Stimulated activated CD4-positive, alpha-beta T cell treated with anti-CD3 and anti-CD28 coated beads, Interleukin-4, amount 100 ng/mL, for 4 hours (primary cell): Measurements from ENCODE around the gene SLC9A8.
A peak's percentile ranks its signal among the peaks of the same experiment; 100 is the strongest.
"Not testable (repeated sequence)": the region's sequence is repeated elsewhere in the genome, so short reads cannot be mapped to it uniquely, and the experiment has no call there.

Source experiments
- DNase-seq, 2 experiments: peaks; one replicate each; pipeline ENCODE4 v3.0.0-alpha.2; 2020

SLC9A8 gene

DNA sequence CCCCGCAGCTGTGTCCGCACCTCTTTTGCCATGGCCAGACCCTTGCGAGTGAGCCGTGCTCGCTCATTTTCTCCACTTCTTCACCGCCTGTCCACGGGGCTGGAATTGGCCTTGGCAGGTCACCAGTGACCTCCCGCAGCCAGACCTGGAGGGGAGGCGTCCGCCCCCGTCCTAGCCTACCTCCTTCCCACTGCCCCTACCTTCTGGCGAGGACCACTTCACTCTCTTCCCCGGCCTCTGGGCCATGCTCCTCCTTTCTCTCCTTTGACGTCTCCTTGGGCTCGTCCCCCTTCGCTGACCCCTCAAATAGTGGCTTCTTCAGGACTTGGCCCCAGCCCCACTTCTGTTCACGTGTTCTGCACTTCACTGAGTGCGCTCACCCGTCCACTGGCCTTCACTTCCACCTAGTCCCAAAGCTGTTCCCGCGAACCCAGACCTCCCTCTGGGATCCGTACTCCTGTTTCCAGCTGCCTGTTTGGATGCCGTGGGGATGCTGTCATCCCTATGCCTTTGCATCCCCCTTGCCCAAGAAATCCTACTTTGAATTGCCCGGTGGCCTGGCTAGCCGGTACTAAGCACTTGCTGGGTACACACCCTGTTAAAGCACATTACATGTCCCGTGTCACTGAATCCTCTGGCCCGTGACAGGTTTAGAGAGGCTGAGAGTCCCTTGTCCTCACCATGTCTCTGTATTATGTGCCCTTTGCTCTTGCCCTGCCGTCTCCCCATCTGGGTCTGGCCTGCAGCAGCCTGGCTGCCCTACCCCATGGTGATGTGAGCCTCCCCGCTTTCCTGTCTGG, 69.7 kb downstream of the SLC9A8 start:
- no peak for DNase-seq

GRCh38 chr20:49883246-49883802, 70.7 kb downstream of the SLC9A8 start:
- no peak for DNase-seq

GRCh38 chr20:49885558-49886332, 73.1 kb downstream of the SLC9A8 start:
- DNase-seq: no peak

- no peak for DNase-seq
These were observed 74.1 kb downstream of the SLC9A8 start for GRCh38 chr20:49886571-49887213.

- DNase-seq: no peak
These were observed 74.9 kb downstream of the SLC9A8 start for GRCh38 chr20:49887251-49888211.

DNA sequence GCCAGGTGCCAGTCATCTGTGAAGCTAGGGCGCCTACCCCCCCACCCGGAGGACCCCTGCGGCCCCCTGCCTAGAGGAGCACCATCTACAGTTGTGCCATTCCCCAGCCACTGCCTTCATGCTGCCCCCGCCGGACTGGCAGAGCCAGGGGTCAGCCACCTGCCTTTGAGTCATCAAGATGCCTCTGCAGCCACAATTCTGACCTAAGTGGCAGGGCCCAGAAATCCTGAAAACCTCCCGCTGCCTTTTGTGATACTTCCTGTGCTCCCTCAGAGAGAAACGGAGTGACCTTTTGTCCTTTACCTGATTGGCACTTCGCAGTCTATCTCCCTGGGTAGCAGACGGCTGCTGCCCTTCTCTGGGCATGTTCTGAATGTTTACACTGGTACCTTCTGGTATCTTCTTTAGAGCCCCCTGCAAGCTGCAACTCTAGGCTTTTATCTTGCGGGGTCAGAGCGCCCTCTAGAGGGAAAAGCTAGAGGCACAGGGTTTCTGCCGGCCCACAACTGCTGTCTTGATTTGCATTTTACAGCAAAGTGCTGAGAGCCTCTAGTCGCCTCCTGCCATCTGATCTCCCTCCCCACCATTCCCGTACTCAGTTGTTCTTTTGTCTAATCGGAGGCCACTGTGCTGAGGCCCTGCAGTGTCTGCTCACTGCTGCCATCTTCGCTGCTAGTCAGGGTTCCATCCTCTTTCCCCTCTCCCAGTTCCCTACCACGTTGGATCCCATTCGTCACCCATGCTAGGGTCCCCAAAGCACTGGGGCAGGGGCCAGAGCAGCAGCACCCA, 75.8 kb downstream of the SLC9A8 start:
- DNase-seq: peak; percentile 31 to 41

DNA sequence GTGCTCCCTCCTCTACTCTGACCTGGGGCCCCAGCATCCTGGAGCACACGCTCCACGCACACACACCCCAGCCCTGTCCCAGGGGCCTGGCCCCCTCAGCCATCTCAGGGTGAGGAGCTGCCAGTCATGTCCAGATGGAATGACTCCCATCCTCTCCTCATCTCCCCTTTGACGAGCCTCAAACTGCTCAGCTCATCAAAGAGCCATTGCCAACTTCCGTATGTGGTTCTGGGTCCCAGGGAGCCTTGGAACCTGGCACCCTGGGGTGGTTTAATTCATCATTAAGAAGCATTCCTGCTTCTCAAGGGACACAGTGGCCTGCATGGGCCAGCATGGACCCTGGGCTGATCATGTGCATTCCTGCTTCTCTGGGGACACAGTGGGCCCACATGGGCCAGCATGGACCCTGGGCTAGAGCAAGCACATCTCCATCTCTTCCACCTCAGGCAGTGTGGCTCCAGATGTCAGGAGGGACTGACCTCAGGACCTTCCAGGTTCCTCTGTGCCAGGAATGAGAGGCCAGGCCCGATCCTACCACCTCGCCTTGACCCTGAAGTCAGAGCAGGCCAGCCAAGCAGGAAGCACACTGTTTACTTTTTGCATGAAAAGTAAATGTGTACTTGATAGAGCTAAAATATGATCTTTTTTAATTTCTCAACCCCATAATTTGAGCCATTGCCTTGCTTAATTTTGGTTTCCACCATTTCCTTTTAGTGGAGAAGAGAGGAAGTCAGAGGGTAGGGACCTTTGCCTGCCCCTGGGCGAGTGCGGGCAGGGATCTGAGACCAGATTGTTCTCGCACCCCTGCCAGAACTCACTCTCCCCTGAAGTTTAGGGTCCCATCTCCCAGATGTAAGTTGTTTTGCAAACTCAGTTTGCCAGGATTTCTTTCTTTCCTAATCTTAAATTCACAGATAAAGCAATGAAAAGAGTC, 76.6 kb downstream of the SLC9A8 start:
- no peak for DNase-seq

GRCh38 chr20:49889935-49890333, 77.3 kb downstream of the SLC9A8 start:
- DNase-seq: no peak

DNA sequence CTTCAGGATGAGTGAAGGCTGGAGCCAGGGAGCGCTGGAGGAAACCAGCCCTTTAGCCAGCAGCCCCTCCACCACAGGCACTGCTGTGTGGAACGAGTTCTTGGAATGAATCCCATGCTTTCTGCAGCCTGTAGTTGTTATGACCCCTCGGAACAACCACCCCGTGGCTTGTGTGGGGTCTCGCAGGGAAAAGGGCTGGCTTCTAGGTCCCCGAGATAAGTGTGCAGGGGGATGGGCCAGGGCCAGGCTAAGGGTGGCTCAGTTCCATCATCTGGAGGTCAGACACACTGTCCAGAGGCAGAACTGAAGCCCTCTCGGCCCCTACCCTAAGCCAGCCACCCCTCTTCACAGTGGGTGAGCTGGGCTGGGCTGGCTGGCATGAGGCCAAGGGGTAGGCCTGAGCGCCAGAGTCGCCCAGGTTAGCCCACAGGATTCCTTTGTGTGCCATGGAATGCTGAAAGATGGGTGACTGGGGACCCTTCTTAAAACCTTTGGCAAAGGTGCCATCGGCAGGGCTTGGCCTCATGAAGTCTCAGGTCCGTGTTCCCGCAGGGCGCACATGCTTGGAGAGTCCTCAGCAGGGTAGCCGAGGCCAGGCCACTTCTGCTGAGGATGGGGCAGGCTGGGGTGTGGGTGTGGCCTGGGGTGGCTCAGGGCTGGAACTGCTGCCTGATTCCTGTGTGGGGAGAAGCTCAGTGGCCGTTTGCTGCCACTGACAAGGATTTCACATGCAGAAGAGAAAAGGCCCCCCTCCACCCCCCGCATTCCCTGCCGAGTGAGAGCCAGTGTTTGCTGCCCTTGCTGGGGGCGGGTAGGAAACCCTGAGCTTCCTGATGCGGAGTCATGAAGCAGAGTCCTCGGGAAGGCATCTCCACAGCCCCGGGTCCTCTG, 78.1 kb downstream of the SLC9A8 start:
- no peak for DNase-seq

GRCh38 chr20:49891476-49892110, 79.0 kb downstream of the SLC9A8 start:
- no peak for DNase-seq

DNA sequence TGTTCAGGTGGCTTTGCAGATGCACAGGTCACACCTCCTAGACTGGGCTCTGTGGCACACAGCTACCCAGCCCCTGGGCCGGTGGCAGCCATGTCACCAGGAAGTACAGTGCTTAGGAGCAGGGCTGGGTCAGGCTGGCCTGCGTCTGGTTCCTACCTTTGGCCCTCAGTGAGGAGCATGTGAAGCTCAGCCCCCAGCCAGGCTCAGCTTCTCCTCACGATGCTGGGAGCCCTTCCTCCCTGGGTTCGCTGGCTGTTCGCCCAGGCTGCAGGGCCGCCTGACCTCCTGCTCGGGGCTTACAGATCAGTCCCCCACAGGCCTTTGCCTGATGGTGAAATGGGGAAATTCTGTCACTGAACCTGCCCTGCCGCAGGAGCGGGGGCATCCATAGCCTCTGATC, 79.6 kb downstream of the SLC9A8 start:
- no peak for DNase-seq

- DNase-seq: no peak
These were observed 80.2 kb downstream of the SLC9A8 start for GRCh38 chr20:49892817-49893216.

GRCh38 chr20:49893242-49894072, 80.8 kb downstream of the SLC9A8 start:
- DNase-seq: peak in 1 of 2 experiments; percentile 16

DNA sequence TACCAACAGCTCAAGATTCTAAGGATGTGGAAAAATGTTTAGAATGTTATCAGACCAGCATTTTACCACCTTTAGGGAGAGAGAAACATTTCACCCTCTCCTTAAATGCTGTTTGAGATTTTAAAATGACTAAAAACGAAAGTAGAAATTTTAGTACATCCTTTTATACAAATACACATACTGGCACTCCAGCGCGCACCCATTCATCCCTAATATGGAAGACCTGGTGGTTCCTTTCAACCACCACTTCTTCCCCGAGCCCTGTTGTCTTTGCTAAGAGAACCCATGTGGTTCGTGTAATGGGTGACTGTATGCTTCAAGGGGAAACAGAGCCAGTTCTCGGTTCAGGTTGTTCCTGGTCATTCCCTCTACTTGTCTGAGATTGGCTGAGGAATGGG, 81.4 kb downstream of the SLC9A8 start:
- DNase-seq: no peak

DNA sequence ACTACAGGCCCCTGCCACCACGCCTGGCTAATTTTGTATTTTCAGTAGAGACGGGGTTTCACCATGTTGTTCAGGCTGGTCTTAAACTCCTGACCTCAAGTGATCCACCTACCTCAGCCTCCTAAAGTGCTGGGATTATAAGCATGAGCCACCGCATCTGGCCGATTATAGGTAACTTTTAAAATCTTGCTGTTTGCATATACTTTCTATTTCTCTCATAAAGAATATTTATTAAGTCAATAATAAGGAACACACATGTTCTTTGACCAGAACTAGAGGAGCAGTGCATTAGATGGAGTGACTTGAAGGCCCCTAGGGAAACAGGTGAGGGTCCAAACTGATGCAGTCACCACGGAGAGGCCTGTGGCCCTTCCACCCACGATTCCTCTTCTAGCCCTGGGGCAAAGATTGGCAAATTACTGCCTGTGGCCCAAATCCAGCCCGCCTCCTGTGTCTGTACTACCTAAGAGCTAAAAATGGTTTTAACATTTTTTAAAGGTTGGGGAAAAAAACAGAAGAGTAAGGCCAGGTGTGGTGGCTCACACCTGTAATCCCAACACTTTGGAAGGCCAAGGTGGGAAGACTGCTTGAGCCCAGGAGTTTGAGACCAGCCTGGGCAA, 83.0 kb downstream of the SLC9A8 start:
- DNase-seq: not testable (repeated sequence)

DNA sequence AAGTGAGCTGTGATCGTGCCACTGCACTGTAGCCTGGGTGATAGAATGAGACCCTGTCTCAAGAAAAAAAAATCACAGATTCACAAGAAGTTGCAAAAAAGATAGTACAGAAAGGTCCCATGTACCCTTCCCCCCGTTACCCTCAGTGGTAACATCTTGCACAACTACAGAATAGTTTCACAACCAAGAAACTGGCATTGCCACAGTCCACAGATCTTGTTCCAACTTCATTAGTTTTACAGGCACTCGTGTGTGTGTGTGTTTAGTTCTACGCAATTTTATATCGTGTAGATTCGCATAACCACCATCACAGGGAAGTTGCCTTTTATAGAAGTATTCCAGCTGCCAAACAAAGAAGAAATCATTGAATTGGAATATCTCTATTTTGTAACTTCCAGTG, 83.6 kb downstream of the SLC9A8 start:
- no peak for DNase-seq
